Testis (tissue), 2 donors: ENCODE data around the gene TRPM3.

Experiments used
- POLR2A ChIP-seq: fragments of 450-650 bp; IDR thresholded peaks from one replicate; pipeline ENCODE4 v1.6.1; 2017; ENCODE audit warnings: antibody characterized with exemption, mild to moderate bottlenecking, moderate library complexity
- TF ChIP-seq, protein P1 (sequence below), 3 experiments: fragments of 450-650 bp in 2 of 3; fragments of 200-600 bp in 1 of 3; sonication (generic) in 1 of 3; IDR thresholded peaks; one replicate each; pipeline ENCODE4 v1.5.1; 2016 to 2019; ENCODE audit warnings: antibody characterized with exemption in 3 of 3, mild to moderate bottlenecking in 2 of 3, moderate library complexity in 1 of 3

DNA sequence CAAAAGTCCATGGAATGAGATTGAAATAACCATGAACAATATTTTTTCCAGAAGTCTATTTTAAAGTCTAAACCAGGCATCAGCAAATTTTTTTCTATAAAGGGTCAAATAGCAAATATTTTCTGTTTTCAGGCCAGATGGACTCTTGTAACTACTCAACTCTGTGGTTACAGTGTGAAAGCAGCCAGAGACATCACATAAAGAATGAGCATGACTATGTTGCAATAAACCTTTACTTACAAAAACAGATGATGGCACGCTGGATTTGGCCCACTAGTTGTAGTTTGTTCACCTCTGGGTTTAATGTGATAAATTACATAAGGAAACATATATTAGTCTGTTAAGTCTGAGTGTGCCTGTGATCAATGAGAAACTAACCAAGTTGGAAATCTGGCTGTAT lies 319.2 kb downstream of the TRPM3 start:
- TF ChIP-seq, protein P1, sequence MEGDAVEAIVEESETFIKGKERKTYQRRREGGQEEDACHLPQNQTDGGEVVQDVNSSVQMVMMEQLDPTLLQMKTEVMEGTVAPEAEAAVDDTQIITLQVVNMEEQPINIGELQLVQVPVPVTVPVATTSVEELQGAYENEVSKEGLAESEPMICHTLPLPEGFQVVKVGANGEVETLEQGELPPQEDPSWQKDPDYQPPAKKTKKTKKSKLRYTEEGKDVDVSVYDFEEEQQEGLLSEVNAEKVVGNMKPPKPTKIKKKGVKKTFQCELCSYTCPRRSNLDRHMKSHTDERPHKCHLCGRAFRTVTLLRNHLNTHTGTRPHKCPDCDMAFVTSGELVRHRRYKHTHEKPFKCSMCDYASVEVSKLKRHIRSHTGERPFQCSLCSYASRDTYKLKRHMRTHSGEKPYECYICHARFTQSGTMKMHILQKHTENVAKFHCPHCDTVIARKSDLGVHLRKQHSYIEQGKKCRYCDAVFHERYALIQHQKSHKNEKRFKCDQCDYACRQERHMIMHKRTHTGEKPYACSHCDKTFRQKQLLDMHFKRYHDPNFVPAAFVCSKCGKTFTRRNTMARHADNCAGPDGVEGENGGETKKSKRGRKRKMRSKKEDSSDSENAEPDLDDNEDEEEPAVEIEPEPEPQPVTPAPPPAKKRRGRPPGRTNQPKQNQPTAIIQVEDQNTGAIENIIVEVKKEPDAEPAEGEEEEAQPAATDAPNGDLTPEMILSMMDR (IDR thresholded peaks at IDR 0.05): no peak
- TF ChIP-seq POLR2A: no peak
